NCI-H748 (cell line): ENCODE results near the gene FRAT2.
A peak's percentile ranks its signal among the peaks of the same experiment; 100 is the strongest.
"Not testable (repeated sequence)": the region's sequence is repeated elsewhere in the genome, so short reads cannot be mapped to it uniquely, and the experiment has no call there.

Experiments
- DNase-seq: peaks from one replicate; lab custom pipeline; 2025; ENCODE audit not compliant: unreplicated experiment; lab: John Stamatoyannopoulos, UW

FRAT2 gene

DNA sequence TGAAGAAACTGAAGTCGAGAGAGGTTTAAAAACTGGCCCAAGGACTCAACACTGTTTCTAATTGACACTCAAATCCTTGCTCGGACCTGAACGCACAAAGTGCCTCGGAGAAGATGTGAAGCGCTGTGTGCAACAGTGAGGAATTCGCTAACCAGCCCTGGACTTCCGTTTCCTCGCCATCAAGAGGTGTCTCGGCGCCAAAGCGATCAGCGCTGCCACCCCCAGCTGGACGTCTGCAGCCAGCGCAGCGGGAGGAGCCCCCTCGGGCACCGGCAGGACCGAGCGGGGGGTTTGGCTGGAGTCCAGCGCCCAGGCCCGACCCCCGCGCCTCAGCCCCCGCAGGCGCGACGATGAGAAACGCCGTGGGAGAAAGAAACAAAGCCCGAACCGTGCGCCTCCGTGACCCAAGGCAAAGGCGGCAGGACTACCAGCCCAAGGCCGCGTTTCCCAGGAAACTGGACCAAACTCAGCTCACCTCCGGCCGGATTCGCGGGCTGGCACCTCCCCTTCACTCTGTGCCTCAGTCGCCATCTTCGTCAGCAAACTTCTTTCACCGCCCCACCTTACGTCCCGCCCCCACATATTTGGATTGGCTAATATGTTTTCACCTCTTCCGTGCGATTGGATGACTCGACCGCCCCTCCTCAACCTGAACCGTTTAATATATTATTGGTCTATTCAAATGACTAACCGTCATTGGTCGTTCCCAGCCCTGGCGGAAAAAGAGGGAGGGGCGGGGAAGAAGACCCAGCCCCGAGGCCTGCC is 42.2 kb downstream of the FRAT2 start, which contains the start of gene ARHGAP19:
ARHGAP19 (minus strand) TSS at position 541 of the 765 bp plus-strand sequence; CDS start at position 531, 10 bp downstream.
- peak; percentile 98 for DNase-seq

- no peak for DNase-seq
Observed at GRCh38 chr10:97291357-97292096, 43.0 kb downstream of the FRAT2 start.

DNA sequence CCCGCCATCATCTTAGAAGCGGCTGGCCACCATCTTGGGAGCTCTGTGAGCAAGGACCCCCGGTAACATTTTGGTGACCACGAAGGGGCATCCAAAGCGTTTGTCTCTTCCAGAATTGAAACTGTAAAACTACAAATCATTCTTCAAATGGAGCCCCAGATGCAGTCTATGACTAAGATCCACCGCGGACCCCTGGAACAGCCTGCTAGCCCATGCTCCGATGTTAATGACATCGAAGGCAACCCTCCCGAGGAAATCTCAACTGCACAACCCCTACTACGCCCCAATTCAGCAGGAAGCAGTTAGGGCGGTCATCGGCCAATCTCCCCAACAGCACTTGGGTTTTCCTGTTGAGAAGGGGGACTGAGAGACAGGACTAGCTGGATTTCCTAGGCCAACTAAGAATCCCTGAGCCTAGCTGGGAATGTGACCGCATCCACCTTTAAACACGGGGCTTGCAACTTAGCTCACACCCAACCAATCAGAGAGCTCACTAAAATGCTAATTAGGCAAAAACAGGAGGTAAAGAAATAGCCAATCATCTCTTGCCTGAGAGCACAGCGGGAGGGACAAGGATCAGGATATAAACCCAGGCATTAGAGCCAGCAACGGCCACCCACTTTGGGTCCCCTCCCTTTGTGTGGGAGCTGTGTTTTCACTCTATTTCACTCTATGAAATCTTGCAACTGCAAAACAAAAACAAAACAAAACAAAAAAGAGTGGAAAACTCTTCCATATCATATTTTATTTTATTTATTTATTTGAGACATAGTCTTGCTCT is 43.8 kb downstream of the FRAT2 start:
- not testable (repeated sequence) for DNase-seq

DNA sequence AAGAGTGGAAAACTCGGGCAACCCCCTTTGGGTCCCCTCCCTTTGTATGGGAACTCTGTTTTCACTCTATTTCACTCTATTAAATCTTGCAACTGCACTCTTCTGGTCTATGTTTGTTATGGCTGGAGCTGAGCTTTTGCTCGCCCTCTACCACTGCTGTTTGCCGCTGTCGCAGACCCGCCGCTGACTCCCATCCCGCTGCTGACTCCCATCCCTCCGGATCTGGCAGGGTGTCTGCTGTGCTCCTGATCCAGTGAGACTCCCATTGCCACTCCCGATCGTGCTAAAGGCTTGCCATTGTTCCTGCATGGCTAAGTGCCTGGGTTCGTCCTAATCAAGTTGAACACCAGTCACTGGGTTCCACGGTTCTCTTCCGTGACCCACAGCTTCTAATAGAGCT is 44.5 kb downstream of the FRAT2 start:
- DNase-seq = not testable (repeated sequence)
